ENCODE data around the gene DOK5. TPM values are rescaled to one million over a fixed set of nuclear protein-coding genes. Genes with fewer than 3 reads are reported as not detected.

DOK5 gene
- total and polyA plus RNA-seq, 9 of the 15 experiments (the other 6 are each of a cell fraction or from before 2014, with no cell fraction given), result not detected

GRCh38 chr20:54587408-54587807 is 112.0 kb downstream of the DOK5 start:
- H3K4me2 ChIP-seq (ENCODE audit: insufficient read depth, low read length), result no peak overlapping the region
- CTCF ChIA-PET (ENCODE audit: low intra/inter-chr PET ratio), result no interaction called here
- peak in 1 of 3 experiments; percentile 26; a peak in 1 of 6 replicates for TF ChIP-seq ZBTB11 (CRISPR knock-in tag; IDR thresholded peaks at IDR 0.05)
- TF ChIP-seq, protein P1, sequence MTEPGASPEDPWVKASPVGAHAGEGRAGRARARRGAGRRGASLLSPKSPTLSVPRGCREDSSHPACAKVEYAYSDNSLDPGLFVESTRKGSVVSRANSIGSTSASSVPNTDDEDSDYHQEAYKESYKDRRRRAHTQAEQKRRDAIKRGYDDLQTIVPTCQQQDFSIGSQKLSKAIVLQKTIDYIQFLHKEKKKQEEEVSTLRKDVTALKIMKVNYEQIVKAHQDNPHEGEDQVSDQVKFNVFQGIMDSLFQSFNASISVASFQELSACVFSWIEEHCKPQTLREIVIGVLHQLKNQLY (CRISPR knock-in tag; conservative IDR thresholded peaks at IDR 0.05), result no peak
- TF ChIP-seq YBX1 (IDR thresholded peaks at IDR 0.05), result no peak
- FAIRE-seq, result no peak
- no peaks in the 10 kb centered on the region for H3K36me3 ChIP-seq (ENCODE audit: control insufficient read depth, insufficient read depth, low read length)
- no peak overlapping the region for H3K9ac ChIP-seq (ENCODE audit: insufficient read depth in 1 of 2, low read depth in 2 of 2, low read length in 2 of 2)
- no peak overlapping the region for H3K4me3 ChIP-seq
- H3K27ac ChIP-seq (ENCODE audit: extremely low read depth, low read depth, low read length), result no peak overlapping the region
- WGBS (ENCODE audit: insufficient coverage, low coverage, missing lambda C conversion rate), result 4% methylated on average over 5 of the region's 6 CpGs
- in situ Hi-C loops (cut with MboI) (no loop called here), intact Hi-C loops (cut with micrococcal nuclease) (no loop called here)
- no peaks in the 10 kb centered on the region for H3K27me3 ChIP-seq (ENCODE audit: control insufficient read depth in 2 of 2, insufficient read depth in 2 of 2, low read length in 2 of 2)
- POLR2A ChIA-PET, result no interaction called here
- no peak for DNase-seq (ENCODE audit: extremely low read depth in 1 of 4, low spot score in 3 of 4)
- no peaks in the 10 kb centered on the region for H3K9me3 ChIP-seq (replicated peaks; ENCODE audit: control insufficient read depth, insufficient read depth, low read depth, low read length)
- H3K4me1 ChIP-seq (replicated peaks in 1 of 2; ENCODE audit: control insufficient read depth in 2 of 2, insufficient read depth in 2 of 2, low read length in 2 of 2), result no peaks in the 10 kb centered on the region
- H2AFZ ChIP-seq (ENCODE audit: low read depth, low read length), result no peak overlapping the region
- H4K20me1 ChIP-seq (replicated peaks; ENCODE audit: control insufficient read depth, insufficient read depth, low read length), result no peaks in the 10 kb centered on the region
- BruUV-seq (replicated peaks), result no TSS peak
- no peaks in the 10 kb centered on the region for H3K79me2 ChIP-seq (ENCODE audit: control insufficient read depth, insufficient read depth, low read length)
- no peaks in the 10 kb centered on the region for H3K9me1 ChIP-seq (ENCODE audit: control insufficient read depth, insufficient read depth, low read length)
- no peak for ATAC-seq

Data from K562 (cell line).